HG03354 (cell line): ENCODE measurements around the gene ATAD3C.

Experiments used
- ATAC-seq: cut with Tn5 transposase; IDR thresholded peaks from one replicate; pipeline ENCODE4 v1.9.1; 2021; ENCODE audit warnings: mild to moderate bottlenecking; ENCODE audit not compliant: unreplicated experiment, poor library complexity, severe bottlenecking

Gene ATAD3C

GRCh38 chr1:1429671-1430073 lies 19.8 kb upstream of the ATAD3C start:
- ATAC-seq = no peak

- ATAC-seq = no peak
Observed at GRCh38 chr1:1430114-1430982, 19.1 kb upstream of the ATAD3C start.

- no peak for ATAC-seq
Observed at GRCh38 chr1:1430992-1431844, 18.3 kb upstream of the ATAD3C start.

GRCh38 chr1:1431845-1432273 lies 17.6 kb upstream of the ATAD3C start:
- no peak for ATAC-seq

GRCh38 chr1:1432274-1432950 lies 17.1 kb upstream of the ATAD3C start:
- no peak for ATAC-seq

- ATAC-seq = no peak
Observed at GRCh38 chr1:1432951-1433803, 16.3 kb upstream of the ATAD3C start.

GRCh38 chr1:1433804-1434130 lies 15.7 kb upstream of the ATAD3C start:
- no peak for ATAC-seq

GRCh38 chr1:1434131-1434823 lies 15.2 kb upstream of the ATAD3C start:
- ATAC-seq = no peak

- no peak for ATAC-seq
Observed at GRCh38 chr1:1434824-1435105, 14.7 kb upstream of the ATAD3C start.

GRCh38 chr1:1435106-1435903 lies 14.2 kb upstream of the ATAD3C start, which contains the start of gene VWA1:
Gene VWA1, plus strand, starts transcription at chr1:1435690. Its CDS starts 59 bp downstream, at chr1:1435749.
- no peak for ATAC-seq

GRCh38 chr1:1435911-1436629 lies 13.4 kb upstream of the ATAD3C start:
- no peak for ATAC-seq

GRCh38 chr1:1436630-1437032 lies 12.9 kb upstream of the ATAD3C start:
- ATAC-seq = no peak

- ATAC-seq = no peak
Observed at GRCh38 chr1:1437033-1437903, 12.2 kb upstream of the ATAD3C start.

- ATAC-seq = peak; percentile 61
Observed at GRCh38 chr1:1437904-1438376, 11.5 kb upstream of the ATAD3C start.

GRCh38 chr1:1438531-1439381 lies 10.7 kb upstream of the ATAD3C start:
- ATAC-seq = no peak
